ENCODE measurements around the gene ACAD11. TPM values are rescaled to one million over a fixed set of nuclear protein-coding genes. Genes with fewer than 3 reads are reported as not detected.

Gene ACAD11
- total RNA-seq, 4 donors from 2014 or later, result 39.0 to 69.8 (median 51.5) TPM

DNA sequence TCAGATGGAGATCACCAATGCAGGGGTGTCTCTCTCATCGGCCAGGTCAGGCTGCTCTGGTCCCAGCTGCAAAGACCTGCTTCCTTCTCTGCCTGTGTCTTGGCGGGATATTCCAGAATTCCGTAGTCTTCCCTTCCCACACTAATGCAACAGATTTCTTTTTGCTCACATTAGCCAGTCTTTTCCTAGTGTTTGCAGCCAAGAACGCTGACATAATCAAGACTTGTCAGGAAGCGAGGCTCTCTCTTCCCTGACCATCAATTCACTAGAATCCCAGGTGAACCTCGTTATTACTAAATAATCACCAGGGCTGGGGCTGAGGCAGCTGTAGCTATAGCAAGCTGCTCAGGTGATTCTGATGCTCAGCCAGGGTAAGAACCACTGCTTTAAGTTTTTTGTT, 105.8 kb downstream of the ACAD11 start:
- no peak for TF ChIP-seq CTCF (IDR thresholded peaks at IDR 0.05; ENCODE audit: low read depth)

DNA sequence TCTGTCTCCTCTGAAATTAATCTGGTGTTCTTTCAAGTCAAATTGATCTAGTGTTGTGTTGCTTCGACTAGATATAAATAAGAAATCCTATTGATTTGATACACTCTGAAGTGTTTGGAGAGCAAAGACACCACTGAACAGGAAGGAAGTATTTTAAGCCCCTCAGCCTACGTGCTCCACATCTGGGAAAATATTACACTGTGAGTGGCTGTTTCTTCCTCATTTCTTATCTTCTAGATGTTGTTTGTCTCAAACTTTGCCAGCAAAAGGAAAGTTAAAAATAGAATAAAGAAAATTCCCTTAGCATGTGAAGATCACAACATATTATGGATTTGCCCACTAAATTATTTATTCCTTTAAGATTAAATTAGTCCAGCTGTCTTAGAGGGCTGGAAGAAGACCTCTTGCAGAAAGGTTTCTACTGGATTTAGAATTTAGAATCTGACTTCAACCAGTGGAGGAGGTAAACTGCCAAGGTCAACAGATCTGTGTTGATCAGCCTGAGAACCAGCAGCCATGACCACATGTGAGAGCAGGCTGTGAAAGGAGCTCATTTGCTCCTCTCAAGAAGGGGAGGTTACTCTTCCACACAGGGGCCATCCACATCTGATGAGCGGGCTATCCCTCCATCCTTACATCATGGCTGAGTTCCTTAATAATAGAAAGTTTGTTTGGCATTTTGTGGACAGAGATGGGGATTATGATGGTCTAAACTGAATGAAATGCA, 108.9 kb downstream of the ACAD11 start:
- TF ChIP-seq CTCF (IDR thresholded peaks at IDR 0.05; ENCODE audit: low read depth), result no peak

DNA sequence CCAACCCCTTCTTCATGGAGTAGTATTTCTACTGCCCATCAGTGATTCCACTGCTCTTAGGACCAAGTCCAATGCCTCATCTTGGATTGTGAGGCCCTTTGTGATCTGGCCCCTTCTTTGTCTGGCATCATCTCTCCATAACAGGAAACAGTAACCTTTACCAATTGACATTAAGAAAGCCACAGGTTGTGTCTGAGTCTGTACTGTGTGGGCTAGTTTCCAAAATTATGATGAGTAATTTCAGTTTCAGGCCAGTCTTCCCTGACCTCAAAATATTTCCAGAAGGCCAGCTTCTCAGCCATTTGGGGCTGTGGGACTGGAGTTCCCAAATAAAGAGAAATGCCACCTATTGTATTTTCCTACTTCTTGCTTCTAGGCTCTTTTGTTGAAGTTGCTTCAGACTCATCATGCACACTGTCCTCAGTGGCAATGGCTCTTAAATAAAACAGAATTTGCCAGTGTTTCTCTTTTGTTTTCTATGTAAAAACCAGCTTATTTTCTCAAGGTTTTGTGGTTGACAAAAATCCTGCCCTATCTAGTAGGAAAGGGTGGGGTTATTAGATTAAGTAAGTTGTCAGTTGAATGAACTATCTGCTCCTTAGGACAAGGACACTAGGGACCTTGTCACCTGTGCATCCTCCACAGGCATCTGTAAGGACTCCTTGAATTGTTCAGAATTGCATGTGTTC, 109.6 kb downstream of the ACAD11 start:
- no peak for TF ChIP-seq CTCF (IDR thresholded peaks at IDR 0.05; ENCODE audit: low read depth)

DNA sequence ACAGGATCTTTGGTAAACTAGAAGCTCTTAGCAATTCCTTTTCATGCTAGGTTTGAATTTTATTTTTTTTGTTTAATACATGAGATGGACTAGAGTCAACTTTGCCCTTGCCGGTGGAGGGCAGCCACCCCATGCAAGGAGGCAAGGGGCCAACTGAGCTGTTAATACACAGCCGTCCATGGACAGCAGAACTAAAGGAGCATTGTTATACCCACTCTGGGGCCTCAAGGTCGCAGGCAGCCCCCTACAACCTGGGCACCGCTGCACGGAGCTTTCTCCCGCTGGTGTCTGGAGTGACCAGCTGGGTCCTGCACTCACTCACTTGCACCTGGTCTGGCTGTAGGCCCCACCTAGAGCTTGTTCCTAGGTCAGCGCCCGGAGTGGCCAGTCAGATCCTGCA, 110.4 kb downstream of the ACAD11 start:
- no peak for TF ChIP-seq CTCF (IDR thresholded peaks at IDR 0.05; ENCODE audit: low read depth)

- no peak for TF ChIP-seq CTCF (IDR thresholded peaks at IDR 0.05; ENCODE audit: low read depth)
Measured at GRCh38 chr3:132545471-132545870, 114.1 kb downstream of the ACAD11 start.

DNA sequence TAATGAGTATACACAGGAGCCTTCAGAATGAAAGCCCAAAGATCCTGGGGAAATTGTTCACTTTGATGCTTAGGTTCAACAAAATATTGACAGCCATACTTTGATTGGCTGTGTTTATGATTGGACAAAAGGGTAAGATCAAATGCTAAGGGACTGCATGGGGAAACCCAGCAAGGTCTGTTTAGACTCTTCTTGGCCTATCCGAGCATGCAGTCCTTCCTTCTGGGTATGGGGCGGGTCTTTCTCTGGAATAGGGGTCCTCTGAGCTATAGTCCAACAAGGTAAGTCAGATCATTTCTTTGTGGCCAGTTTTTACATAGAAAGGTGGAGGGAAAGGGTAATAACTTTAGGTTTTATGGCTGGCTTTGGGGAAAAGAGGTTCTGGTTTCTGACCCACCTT, 115.5 kb downstream of the ACAD11 start:
- no peak for TF ChIP-seq CTCF (IDR thresholded peaks at IDR 0.05; ENCODE audit: low read depth)

DNA sequence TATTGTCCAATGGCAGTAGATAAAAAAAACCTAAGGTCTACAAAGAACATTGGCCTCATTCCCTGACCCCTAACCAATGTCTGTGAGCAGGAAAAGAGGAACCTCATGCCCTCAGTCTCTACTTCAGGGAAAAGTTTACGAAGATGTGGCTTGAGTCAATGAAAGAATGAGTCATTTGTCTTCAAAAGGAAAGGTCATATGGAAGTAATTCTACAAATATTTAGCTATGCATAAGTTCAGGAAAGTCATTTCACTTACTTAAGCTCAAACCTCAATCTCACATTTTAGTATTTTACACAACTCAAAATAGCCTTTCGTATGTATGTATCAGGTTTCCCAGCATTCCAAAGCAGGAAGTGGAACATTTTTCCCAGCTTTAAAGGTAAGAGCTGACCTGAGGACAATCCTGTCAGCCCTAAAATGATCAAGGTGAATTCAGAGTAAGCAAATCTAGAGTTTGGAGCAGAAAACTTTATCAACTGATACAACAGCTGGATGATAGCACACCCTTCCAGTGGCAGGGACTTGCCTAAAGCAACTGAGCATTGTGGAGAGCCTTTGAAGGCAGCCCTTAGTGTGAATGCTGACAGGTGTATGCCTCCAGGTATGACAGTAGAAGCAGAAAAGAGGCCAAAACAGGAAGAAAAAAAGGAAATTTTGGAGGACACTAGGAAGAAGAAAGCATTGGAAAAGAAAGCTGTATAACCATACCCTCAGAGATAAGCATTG, 116.4 kb downstream of the ACAD11 start:
- no peak for TF ChIP-seq CTCF (IDR thresholded peaks at IDR 0.05; ENCODE audit: low read depth)

Measured in subcutaneous adipose tissue (tissue), 4 donors.